Measurements from ENCODE around the gene ENTPD1. TPM values are rescaled to one million over a fixed set of nuclear protein-coding genes. Genes with fewer than 3 reads are reported as not detected.

ENTPD1 gene
- total RNA-seq, 1 experiment from 2014 or later: 0.37 TPM

DNA sequence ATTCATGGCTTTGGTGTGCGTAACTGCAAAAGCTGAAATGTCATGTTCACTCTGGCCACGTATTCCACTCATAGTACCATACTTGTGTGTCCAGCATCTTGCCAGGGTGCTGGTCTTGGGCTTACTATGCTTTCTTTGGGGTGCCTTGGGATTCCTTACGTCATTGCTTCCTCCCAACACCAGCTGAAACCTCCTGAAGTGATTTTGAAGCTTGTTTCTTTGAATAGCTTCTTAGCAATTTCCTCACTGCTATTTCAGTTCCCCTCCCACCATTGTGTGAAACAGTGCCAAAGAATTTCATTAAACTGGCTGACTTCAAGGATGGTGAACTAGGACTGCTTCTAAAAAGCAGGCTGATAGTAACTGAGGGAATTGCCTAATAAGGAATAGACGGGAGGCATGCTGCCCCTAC, 36.9 kb downstream of the ENTPD1 start:
- no peak for DNase-seq (ENCODE audit: low read depth, low spot score)
- ChIA-PET CTCF (no interaction called here), POLR2A (no interaction called here), RAD21 (ENCODE audit: low non-redundant PET in 1 of 2, low total read pairs in 2 of 2, uncharacterized antibody in 2 of 2, unreplicated experiment in 2 of 2) (no interaction called here)
- H3K4me2 ChIP-seq (ENCODE audit: low read length): no peak overlapping the region
- H3K27me3 ChIP-seq (ENCODE audit: insufficient read depth, low read length): no peaks in the 10 kb centered on the region
- no peak for ATAC-seq
- H4K20me1 ChIP-seq (ENCODE audit: insufficient read depth): no peaks in the 10 kb centered on the region
- H3K9ac ChIP-seq (ENCODE audit: low read length): no peak overlapping the region
- intact Hi-C loops (cut with micrococcal nuclease): no loop called here
- no peaks in the 10 kb centered on the region for H3K9me3 ChIP-seq (ENCODE audit: control insufficient read depth in 1 of 2, insufficient read depth in 1 of 2, low read depth in 1 of 2, low read length in 2 of 2)
- no peak overlapping the region for H3K4me3 ChIP-seq (replicated peaks in 1 of 2; ENCODE audit: low read depth in 1 of 2, low read length in 2 of 2)
- TF ChIP-seq, protein P1, sequence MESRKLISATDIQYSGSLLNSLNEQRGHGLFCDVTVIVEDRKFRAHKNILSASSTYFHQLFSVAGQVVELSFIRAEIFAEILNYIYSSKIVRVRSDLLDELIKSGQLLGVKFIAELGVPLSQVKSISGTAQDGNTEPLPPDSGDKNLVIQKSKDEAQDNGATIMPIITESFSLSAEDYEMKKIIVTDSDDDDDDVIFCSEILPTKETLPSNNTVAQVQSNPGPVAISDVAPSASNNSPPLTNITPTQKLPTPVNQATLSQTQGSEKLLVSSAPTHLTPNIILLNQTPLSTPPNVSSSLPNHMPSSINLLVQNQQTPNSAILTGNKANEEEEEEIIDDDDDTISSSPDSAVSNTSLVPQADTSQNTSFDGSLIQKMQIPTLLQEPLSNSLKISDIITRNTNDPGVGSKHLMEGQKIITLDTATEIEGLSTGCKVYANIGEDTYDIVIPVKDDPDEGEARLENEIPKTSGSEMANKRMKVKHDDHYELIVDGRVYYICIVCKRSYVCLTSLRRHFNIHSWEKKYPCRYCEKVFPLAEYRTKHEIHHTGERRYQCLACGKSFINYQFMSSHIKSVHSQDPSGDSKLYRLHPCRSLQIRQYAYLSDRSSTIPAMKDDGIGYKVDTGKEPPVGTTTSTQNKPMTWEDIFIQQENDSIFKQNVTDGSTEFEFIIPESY (IDR thresholded peaks at IDR 0.05; ENCODE audit: extremely low read depth, insufficient replicate concordance, low read length): no peak
- TF ChIP-seq POLR2A (IDR thresholded peaks at IDR 0.05; ENCODE audit: borderline replicate concordance, extremely low read depth, insufficient read depth, insufficient read length): no peak
- TF ChIP-seq ZFX (IDR thresholded peaks at IDR 0.05): no peak
- TF ChIP-seq SP1 (IDR thresholded peaks at IDR 0.05; ENCODE audit: low read depth): no peak
- TF ChIP-seq, protein P2, sequence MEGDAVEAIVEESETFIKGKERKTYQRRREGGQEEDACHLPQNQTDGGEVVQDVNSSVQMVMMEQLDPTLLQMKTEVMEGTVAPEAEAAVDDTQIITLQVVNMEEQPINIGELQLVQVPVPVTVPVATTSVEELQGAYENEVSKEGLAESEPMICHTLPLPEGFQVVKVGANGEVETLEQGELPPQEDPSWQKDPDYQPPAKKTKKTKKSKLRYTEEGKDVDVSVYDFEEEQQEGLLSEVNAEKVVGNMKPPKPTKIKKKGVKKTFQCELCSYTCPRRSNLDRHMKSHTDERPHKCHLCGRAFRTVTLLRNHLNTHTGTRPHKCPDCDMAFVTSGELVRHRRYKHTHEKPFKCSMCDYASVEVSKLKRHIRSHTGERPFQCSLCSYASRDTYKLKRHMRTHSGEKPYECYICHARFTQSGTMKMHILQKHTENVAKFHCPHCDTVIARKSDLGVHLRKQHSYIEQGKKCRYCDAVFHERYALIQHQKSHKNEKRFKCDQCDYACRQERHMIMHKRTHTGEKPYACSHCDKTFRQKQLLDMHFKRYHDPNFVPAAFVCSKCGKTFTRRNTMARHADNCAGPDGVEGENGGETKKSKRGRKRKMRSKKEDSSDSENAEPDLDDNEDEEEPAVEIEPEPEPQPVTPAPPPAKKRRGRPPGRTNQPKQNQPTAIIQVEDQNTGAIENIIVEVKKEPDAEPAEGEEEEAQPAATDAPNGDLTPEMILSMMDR (IDR thresholded peaks at IDR 0.05 in 2 of 3, conservative IDR thresholded peaks at IDR 0.05 in 1 of 3; ENCODE audit: borderline replicate concordance in 1 of 3, insufficient read depth in 1 of 3, low read depth in 2 of 3, low read length in 2 of 3): no peak
- TF ChIP-seq EZH2phosphoT487 (IDR thresholded peaks at IDR 0.05; ENCODE audit: borderline replicate concordance): no peak
- no peak for TF ChIP-seq TCF7L2 (IDR thresholded peaks at IDR 0.05; ENCODE audit: borderline replicate concordance, extremely low read depth, insufficient read depth, insufficient read length)
- TF ChIP-seq, protein P3, sequence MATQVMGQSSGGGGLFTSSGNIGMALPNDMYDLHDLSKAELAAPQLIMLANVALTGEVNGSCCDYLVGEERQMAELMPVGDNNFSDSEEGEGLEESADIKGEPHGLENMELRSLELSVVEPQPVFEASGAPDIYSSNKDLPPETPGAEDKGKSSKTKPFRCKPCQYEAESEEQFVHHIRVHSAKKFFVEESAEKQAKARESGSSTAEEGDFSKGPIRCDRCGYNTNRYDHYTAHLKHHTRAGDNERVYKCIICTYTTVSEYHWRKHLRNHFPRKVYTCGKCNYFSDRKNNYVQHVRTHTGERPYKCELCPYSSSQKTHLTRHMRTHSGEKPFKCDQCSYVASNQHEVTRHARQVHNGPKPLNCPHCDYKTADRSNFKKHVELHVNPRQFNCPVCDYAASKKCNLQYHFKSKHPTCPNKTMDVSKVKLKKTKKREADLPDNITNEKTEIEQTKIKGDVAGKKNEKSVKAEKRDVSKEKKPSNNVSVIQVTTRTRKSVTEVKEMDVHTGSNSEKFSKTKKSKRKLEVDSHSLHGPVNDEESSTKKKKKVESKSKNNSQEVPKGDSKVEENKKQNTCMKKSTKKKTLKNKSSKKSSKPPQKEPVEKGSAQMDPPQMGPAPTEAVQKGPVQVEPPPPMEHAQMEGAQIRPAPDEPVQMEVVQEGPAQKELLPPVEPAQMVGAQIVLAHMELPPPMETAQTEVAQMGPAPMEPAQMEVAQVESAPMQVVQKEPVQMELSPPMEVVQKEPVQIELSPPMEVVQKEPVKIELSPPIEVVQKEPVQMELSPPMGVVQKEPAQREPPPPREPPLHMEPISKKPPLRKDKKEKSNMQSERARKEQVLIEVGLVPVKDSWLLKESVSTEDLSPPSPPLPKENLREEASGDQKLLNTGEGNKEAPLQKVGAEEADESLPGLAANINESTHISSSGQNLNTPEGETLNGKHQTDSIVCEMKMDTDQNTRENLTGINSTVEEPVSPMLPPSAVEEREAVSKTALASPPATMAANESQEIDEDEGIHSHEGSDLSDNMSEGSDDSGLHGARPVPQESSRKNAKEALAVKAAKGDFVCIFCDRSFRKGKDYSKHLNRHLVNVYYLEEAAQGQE (IDR thresholded peaks at IDR 0.05; ENCODE audit: low read depth): no peak
- TF ChIP-seq EGR1 (IDR thresholded peaks at IDR 0.05; ENCODE audit: low read depth): no peak
- no peak for TF ChIP-seq JUND (IDR thresholded peaks at IDR 0.05)
- no peak for TF ChIP-seq ELF1 (IDR thresholded peaks at IDR 0.05; ENCODE audit: borderline replicate concordance, low read depth)
- TF ChIP-seq POLR2AphosphoS5 (IDR thresholded peaks at IDR 0.05; ENCODE audit: low read depth, low read length): no peak
- TF ChIP-seq EZH2 (IDR thresholded peaks at IDR 0.05): no peak
- no peak for TF ChIP-seq SRF (IDR thresholded peaks at IDR 0.05; ENCODE audit: low read depth)
- no peak for TF ChIP-seq ZNF274 (IDR thresholded peaks at IDR 0.05; ENCODE audit: low read depth, low read length)
- TF ChIP-seq, protein P4, sequence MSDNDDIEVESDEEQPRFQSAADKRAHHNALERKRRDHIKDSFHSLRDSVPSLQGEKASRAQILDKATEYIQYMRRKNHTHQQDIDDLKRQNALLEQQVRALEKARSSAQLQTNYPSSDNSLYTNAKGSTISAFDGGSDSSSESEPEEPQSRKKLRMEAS (IDR thresholded peaks at IDR 0.05): no peak
- no peak for TF ChIP-seq CBX3 (IDR thresholded peaks at IDR 0.05; ENCODE audit: low read depth)
- TF ChIP-seq FOSL1 (IDR thresholded peaks at IDR 0.05; ENCODE audit: low read depth): no peak
- no peak for TF ChIP-seq RAD21 (IDR thresholded peaks at IDR 0.05; ENCODE audit: low read depth)
- no peak for TF ChIP-seq SIN3A (IDR thresholded peaks at IDR 0.05; ENCODE audit: low read depth)
- H3K36me3 ChIP-seq (ENCODE audit: control insufficient read depth in 1 of 2, insufficient read depth in 2 of 2, low read length in 2 of 2): no peaks in the 10 kb centered on the region
- no TSS peak for BruUV-seq (replicated peaks)
- no peak overlapping the region for H3K27ac ChIP-seq (ENCODE audit: low read depth, low read length)
- no peaks in the 10 kb centered on the region for H3K79me2 ChIP-seq (ENCODE audit: insufficient read depth, low read length)
- H2AFZ ChIP-seq (ENCODE audit: low read depth, low read length, poor library complexity, severe bottlenecking): no peak overlapping the region
- H3K4me1 ChIP-seq (ENCODE audit: control insufficient read depth in 1 of 2, insufficient read depth in 2 of 2, low read length in 2 of 2): no peaks in the 10 kb centered on the region
- no peaks in the 10 kb centered on the region for H3K9me2 ChIP-seq (ENCODE audit: insufficient read depth)
